HG03442 (cell line): ENCODE measurements around the gene STX18.
"Not testable (repeated sequence)": the region's sequence is repeated elsewhere in the genome, so short reads cannot be mapped to it uniquely, and the experiment has no call there.

Experiments
- ATAC-seq: cut with Tn5 transposase; IDR thresholded peaks from one replicate; pipeline ENCODE4 v1.9.1; 2021; ENCODE audit warnings: mild to moderate bottlenecking, moderate library complexity; ENCODE audit not compliant: unreplicated experiment

STX18 gene

DNA sequence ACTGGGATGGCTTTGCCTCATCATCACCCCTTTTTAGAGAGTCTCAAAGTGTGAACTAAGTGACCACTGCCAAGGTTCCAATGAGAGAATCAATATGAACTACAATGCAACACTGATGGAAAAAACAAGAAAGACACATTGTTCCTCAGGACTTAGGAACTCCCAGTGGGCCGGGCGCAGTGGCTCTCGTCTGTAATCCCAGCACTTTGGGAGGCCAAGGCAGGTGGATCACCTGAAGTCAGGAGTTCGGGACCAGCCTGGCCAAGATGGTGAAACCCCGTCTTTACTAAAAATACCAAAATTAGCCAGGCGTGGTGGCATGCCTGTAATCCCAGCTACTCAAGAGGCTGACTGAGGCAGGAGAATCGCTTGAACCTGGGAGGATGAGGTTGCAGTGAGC is 119.7 kb downstream of the STX18 start:
- ATAC-seq, result not testable (repeated sequence)

GRCh38 chr4:4421356-4421755 is 120.5 kb downstream of the STX18 start:
- no peak for ATAC-seq

DNA sequence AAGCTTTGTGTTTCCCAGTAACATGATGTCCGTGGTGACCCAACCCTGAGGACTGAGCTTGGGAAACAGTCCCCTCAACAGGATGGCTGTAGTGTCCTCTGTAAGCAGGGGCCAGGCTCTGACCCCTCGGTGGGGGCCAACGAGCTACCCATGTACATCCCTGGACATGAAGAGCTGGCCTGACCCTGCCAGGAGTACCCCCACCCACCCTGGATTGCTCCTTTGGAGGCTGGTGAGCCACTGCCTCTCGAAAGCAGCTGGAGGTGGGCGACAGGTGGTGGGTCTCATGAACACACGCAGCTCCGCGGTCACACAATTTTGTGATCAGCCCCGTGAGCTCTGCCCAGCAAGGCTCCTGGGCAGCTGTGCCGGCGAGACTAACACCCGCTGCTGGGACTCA is 121.4 kb downstream of the STX18 start:
- ATAC-seq, result no peak

- no peak for ATAC-seq
These were observed 122.0 kb downstream of the STX18 start for GRCh38 chr4:4419896-4420295.

GRCh38 chr4:4418676-4419390 is 123.0 kb downstream of the STX18 start:
- no peak for ATAC-seq

DNA sequence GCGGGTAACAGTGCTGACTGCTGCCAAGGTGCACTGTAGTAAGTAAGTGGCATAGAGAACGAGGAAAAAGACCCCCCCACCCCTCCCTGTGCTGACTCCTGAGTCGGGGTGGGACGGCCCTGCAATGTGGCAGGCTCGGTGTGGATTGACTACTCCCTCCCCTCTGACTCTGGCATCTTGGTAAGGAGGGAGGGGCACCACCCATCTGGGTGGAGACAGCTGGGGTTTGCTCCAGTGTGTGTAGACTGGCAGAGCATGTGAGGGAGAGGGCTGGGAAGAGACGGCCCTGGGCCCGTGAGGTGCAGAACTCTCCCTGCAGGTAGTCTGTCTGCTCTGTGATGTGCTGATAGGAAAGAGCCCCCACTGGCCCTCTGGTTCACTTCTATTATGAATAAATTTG is 124.0 kb downstream of the STX18 start:
- ATAC-seq, result no peak

DNA sequence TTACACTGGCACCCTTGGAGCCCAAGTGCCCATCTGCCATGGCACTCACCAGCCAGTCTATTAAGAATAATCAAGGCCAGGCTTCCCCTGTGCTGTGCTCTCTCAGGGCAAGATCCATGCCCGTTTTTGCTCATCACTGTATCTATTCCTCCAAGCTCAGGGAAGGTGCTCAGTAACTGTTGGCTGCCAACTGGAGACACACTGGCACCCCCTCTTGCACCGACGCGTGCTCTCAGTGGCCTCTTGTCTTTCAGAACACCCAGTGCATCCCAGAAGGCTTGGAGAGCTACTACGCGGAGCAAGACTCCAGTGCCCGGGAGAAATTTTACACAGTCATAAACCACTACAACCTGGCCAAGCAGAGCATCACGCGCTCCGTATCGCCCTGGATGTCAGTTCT is 124.9 kb downstream of the STX18 start:
- no peak for ATAC-seq

DNA sequence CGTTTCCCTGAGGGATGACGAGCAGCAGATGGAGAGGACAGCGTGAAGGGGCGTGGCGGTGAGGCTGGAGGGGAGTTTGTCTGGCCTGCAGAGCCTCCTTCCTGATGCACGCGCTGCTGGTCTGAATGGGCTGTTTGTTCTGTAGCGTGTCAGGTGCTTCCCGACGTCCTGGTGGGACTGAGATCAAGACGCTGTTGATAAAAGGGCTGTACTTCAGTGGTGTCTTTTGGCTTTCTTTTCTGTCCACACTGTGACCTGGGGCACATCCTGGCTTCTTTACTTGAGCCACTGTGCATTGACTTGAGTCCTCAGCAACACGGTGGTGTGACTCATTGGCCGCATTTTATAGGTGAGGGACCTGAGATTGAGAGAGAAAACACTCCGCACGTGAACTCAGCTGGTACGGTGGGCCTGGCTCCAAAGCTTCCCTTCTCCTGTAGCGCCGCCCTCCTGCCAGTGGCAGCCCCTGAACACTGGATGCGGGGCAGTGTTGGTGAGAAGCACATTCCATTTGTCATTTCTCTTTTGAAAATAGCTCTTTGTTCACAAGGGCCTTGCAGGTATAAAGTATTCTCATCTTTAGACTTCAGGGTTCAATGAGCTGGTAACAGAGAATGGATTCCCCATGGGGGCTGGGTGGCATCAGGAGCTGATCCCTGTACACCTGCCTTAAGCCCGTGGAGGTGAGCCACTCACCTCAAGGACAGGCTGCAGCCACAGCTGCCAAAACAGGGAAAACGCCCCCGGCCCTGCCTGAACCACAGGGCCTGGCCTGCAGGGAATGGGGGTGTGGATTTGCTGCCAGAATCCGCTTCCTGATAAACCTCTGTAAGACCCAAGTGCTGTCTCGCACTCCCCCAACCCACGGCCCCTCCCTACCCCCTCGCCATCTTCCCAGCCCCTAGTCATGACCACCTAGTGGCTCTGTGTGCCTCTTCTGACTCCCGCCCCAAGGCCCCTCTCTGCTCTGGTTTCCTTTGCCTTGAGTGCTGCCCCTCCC is 125.7 kb downstream of the STX18 start:
- ATAC-seq, result no peak

DNA sequence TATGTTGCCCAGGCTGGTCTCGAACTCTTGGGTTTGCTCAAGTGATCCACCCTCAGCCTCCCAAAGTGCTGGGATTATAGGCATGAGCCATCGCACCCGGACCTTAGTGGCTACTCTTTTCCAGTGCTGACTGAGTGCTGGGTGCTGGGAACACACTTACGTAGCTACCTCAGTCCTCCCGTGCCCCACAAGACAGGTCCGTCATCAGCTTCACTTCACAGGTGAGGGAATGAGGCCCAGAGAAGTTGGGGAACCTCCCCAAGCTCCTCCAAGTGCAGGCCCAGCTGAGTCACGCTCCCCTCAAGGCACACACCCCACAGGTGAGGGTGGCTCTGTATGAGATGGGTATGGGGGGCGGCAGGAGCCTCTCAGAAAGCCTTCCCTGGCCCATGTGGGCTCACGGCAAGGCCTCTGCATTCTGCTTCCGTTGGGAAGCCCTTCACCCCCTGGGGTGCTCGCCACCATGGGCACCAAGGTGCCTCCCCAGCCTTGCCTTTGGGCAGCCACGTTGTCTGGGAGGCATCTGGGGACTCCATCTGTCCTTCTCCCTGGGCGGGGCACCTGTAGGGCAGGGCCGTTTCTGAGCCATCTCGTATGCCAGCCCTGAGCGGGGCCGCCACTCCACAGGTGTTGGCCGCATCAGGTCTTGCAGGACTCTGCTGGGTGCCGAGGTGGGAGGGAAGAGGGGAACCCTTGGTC is 126.6 kb downstream of the STX18 start:
- no peak for ATAC-seq

- no peak for ATAC-seq
These were observed 128.0 kb downstream of the STX18 start for GRCh38 chr4:4413806-4414205.

DNA sequence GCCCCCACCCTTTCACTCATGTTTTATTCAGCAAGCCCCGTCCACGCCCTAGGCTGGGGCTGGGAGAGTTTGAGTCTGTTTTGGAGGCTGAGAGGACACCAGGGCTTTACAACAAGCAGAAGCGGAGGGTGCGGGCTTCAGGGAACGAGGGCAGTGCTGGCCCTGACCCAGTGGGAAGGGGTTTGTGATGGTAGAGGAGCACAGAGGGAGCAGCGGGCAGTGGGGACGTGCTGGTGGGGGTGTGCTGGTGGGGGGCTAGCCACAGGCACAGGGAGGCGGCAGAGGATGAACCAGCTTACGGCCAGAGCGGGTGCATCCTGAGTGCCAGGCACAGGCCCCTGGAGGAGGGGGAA is 128.5 kb downstream of the STX18 start:
- ATAC-seq, result no peak

DNA sequence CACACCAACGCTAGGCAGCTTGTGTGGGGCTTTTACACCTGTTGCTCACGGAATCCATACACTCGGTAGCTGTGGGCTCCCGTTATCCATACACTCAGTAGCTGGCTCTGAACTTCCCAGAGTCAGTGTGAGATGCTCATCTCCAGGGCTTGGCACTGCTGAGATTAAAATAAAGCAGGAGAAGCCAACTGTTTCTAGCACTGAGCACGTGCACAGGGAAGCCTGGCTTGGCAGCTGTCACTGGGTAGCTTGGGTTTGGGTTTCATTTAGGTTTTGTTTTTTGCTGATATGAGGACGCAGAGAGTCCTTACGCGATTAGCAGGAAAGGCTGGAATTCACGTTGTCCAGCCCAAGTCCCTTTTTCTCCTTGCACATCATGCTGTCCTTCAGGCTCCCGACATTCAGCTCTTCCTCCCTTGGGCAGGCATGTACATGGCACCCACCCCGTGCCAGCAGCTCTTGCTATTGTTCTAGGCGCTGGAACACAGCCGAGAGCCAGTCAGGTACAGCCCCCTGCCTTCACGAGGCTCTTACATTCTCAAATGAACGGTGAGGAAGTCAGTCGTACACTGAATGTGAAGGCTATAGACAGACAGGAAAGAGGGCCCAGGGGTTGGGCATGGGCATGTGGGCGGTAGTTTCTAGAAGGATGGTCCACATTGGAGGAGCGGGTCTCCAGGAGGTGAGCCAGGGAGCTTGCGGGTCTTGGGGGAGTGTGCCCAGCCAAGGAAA is 129.0 kb downstream of the STX18 start:
- ATAC-seq, result no peak

DNA sequence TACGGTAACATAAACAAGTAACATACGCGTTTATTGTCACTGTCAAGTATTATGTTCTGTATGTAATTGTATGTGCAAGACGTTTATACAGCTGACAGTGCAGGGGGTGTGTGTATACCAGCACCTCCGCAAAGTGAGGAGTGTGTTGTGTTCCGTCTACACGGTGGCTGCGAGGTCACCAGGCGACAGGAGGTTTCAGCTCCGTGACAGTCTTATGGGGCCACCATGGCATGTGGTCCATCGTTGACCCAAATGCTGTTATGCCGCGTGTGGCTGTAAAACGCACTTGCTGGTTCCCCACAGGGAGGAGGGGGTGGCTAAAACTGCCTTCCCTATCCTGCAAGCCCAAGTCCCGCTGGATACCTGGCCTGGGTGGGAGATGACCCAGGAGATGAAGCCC is 129.9 kb downstream of the STX18 start:
- ATAC-seq, result no peak

GRCh38 chr4:4410271-4410670 is 131.6 kb downstream of the STX18 start:
- no peak for ATAC-seq

DNA sequence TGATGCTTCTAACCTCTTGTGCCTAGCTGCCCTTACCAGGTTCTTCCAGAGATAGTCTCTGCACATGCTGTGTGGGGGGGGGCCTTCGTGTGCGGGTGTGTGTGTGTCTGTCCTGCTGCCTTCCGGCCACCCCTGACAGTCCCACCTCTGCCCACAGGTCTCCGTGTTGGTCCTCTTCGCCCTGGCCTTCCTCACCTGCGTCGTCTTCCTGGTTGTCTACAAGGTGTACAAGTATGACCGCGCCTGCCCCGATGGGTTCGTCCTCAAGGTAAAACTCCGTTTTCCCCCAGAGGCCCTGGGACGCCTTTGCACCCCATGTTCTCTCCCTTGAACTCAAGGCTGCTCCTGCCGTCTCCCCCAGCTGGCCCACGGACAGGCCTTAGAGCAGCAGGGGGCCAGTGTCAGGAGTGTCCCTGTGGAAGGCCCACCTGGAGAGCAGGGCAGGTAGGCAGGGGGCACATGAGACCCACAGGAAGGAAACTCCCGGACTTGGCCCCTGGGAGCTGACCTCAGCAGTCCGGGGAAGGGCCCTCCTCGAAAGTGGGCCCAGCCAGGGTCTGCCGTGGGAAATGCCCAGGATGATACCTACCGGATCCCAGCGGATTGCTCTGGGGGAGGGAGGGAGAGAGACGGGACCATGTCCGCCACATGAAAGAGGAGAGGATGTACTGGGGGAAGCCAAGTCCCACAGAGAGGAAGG is 132.3 kb downstream of the STX18 start:
- no peak for ATAC-seq

DNA sequence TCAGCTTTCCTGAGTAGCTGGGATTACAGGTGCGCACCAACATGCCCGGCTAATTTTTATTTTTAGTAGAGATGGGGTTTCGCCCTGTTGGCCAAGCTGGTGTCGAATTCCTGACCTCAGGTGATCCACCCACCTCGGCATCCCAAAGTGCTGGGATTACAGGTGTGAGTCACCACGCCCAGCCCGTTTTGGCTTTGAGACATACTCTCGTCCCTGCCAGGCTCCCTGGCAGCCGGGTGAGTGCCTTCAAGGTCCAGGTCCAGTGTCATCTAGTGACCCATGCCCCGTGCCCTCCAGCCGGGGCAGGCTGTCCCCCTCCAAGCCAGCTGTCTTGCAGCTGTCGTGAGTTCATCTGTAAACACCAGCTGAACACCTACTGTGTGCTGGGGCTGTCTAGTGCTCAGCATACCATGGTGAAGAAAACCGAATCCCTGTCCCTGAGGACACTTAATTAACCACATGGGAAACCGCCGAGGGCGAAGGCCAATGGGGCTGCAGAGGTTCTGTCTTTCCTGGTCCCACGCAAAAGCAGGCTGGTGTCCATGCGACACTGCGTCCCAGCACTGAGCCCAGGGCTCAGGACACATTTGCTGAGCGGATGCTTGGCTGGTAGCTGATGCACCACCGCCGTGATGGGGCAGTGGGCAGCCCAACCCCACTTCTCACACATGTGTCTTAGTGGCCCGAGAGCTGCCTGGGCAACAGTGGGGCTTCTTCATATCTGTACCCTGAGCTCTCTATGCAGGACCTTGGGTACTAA is 133.1 kb downstream of the STX18 start:
- no peak for ATAC-seq

DNA sequence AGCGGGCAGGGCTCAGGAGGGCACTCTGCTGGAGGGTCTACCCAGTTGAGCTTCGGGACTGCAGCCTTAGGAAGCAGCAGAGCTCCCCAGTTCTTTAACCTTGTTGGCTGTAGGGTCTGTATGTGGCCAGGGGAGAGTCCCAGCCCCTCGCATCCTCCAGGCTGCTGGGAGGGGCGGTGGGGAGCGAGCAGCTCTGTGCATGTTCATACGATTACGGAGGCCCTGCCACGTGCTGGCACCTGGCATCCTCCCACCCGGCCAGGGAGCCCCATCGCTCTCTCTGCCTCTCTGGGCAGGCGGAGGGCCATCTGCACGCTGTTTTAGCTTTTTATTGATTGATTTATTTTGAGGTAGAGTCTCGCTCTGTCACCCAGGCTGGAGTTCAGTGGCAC is 133.7 kb downstream of the STX18 start:
- no peak for ATAC-seq

DNA sequence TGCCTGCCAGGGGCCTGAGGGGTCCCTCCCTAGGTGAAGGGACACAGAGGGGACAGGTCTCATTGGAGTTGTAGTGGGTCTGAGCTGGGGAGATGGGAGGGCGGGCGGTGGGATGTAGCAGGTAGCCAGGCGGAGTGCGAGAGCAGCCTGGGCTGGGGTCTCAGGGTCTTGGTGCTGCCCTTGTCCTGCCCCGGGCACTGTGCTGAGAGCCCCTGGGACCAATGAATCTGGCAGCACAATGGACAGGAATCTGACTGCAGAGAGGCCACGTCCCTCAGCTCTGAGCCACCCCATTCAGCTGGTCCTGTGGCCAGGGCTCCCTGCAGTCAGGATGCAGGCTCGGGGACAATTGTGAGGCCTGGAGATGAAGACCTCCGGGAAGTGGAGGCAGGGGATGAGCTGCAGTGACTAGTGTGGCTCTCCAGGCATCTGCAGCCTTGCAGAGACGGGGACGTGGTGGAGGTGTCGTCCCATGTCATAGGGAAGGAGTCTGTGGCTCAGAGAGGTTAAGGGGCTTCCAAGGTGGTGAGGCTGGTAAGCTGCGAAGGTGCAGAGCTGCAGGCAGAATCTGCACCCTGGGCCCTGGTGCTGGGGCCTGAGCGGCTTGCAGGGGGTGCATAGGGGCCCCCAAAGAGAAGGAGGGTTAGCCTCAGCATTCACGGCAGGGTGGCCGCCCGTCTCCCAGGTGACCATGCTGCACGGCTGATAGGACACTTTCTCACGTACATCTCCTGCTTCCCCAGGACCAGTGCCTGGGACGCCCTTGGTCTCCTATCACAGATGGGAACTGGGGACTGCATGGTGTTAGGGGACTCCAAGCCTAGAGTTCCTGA is 134.3 kb downstream of the STX18 start:
- ATAC-seq, result no peak
